ENCODE measurements around the gene LYPD3.
"Not testable (repeated sequence)": the region's sequence is repeated elsewhere in the genome, so short reads cannot be mapped to it uniquely, and the experiment has no call there.

The LYPD3 gene

GRCh38 chr19:43461303-43461702 is 4.1 kb downstream of the LYPD3 start:
- DNase-seq (ENCODE audit: low spot score), result no peak

GRCh38 chr19:43460362-43461016 is 4.9 kb downstream of the LYPD3 start:
- no peak for DNase-seq (ENCODE audit: low spot score)

GRCh38 chr19:43457809-43458208 is 7.6 kb downstream of the LYPD3 start:
- DNase-seq (ENCODE audit: low spot score), result no peak

GRCh38 chr19:43455321-43456113 is 9.9 kb downstream of the LYPD3 start:
- no peak for DNase-seq (ENCODE audit: low spot score)

GRCh38 chr19:43454031-43454430 is 11.4 kb downstream of the LYPD3 start:
- no peak for DNase-seq (ENCODE audit: low spot score)

GRCh38 chr19:43452582-43452981 is 12.8 kb downstream of the LYPD3 start:
- no peak for DNase-seq (ENCODE audit: low spot score)

GRCh38 chr19:43450545-43450997 is 14.8 kb downstream of the LYPD3 start:
- DNase-seq (ENCODE audit: low spot score), result no peak

- DNase-seq (ENCODE audit: low spot score), result no peak
These were observed 17.8 kb downstream of the LYPD3 start for GRCh38 chr19:43447655-43448054.

GRCh38 chr19:43446746-43447489 is 18.5 kb downstream of the LYPD3 start:
- DNase-seq (ENCODE audit: low spot score), result peak; percentile 69

- no peak for DNase-seq (ENCODE audit: low spot score)
These were observed 20.0 kb downstream of the LYPD3 start for GRCh38 chr19:43445426-43445825.

- DNase-seq (ENCODE audit: low spot score), result no peak
These were observed 20.7 kb downstream of the LYPD3 start for GRCh38 chr19:43444531-43445287.

GRCh38 chr19:43444091-43444490 is 21.3 kb downstream of the LYPD3 start:
- not testable (repeated sequence) for DNase-seq (ENCODE audit: low spot score)

GRCh38 chr19:43441716-43442115 is 23.7 kb downstream of the LYPD3 start:
- no peak for DNase-seq (ENCODE audit: low spot score)

GRCh38 chr19:43439709-43440063 is 25.7 kb downstream of the LYPD3 start:
- no peak for DNase-seq (ENCODE audit: low spot score)

- no peak for DNase-seq (ENCODE audit: low spot score)
These were observed 26.2 kb downstream of the LYPD3 start for GRCh38 chr19:43439032-43439708.

- DNase-seq (ENCODE audit: low spot score), result no peak
These were observed 26.9 kb downstream of the LYPD3 start for GRCh38 chr19:43438291-43439031.

GRCh38 chr19:43437712-43438111 is 27.7 kb downstream of the LYPD3 start:
- no peak for DNase-seq (ENCODE audit: low spot score)

GRCh38 chr19:43437284-43437683 is 28.1 kb downstream of the LYPD3 start:
- not testable (repeated sequence) for DNase-seq (ENCODE audit: low spot score)

GRCh38 chr19:43435775-43436174 is 29.6 kb downstream of the LYPD3 start:
- DNase-seq (ENCODE audit: low spot score), result no peak

- no peak for DNase-seq (ENCODE audit: low spot score)
These were observed 31.7 kb downstream of the LYPD3 start for GRCh38 chr19:43433689-43434088.

- no peak for DNase-seq (ENCODE audit: low spot score)
These were observed 32.1 kb downstream of the LYPD3 start for GRCh38 chr19:43433358-43433673.
